SK-N-MC (cell line): ENCODE measurements around the gene DCLK3.

Source experiments
- DNase-seq: peaks from one replicate; pipeline ENCODE4 v3.0.0-alpha.2; 2011; ENCODE audit warnings: low read depth, low spot score
- H3K27ac ChIP-seq: fragments of 200-600 bp; sonication (generic); 2 replicates; pipeline ENCODE4 v1.5.1; 2016; ENCODE audit warnings: mixed run types
- H3K36me3 ChIP-seq: fragments of 200-600 bp; sonication (generic); 2 replicates; pipeline ENCODE4 v1.6.1; 2017; ENCODE audit warnings: antibody characterized with exemption, low read length, mixed read lengths; ENCODE audit not compliant: insufficient read depth
- H3K4me3 ChIP-seq: fragments of 200-600 bp; sonication (generic); 2 replicates; pipeline ENCODE4 v1.5.1; 2016
- H3K9ac ChIP-seq: fragments of 200-600 bp; sonication (generic); 2 replicates; pipeline ENCODE4 v1.8.0; 2017; ENCODE audit warnings: mixed run types, mixed read lengths; ENCODE audit not compliant: insufficient read length
- H3K9me3 ChIP-seq: fragments of 200-600 bp; sonication (generic); 2 replicates; pipeline ENCODE4 v1.6.1; 2017; ENCODE audit warnings: low read depth, mild to moderate bottlenecking, antibody characterized with exemption, low read length, moderate library complexity, mixed read lengths
- EZH2 ChIP-seq: fragments of 200-600 bp; sonication (generic); IDR thresholded peaks from one replicate; pipeline ENCODE4 v1.6.1; 2017; ENCODE audit warnings: antibody characterized with exemption
- FOXP2 ChIP-seq: optimal IDR thresholded peaks from 2 replicates; pipeline ENCODE3; 2011; ENCODE audit warnings: mild to moderate bottlenecking, moderate library complexity; ENCODE audit not compliant: insufficient read depth; ENCODE audit errors: extremely low read length, control extremely low read depth
- POLR2AphosphoS5 ChIP-seq: IDR thresholded peaks from 2 replicates; pipeline ENCODE4 v1.6.1; 2012; ENCODE audit warnings: mild to moderate bottlenecking, low read depth, low read length, borderline replicate concordance

The DCLK3 gene

GRCh38 chr3:36751326-36751725 is 13.0 kb downstream of the DCLK3 start:
- Histone ChIP-seq H3K4me3 (no peak overlapping the region), H3K9ac (no peak overlapping the region), H3K27ac (no peak overlapping the region), H3K9me3 (no peaks in the 10 kb centered on the region), H3K36me3 (no peaks in the 10 kb centered on the region)
- no peak for DNase-seq
- TF ChIP-seq EZH2 (no peak), FOXP2 (no peak), POLR2AphosphoS5 (no peak)

GRCh38 chr3:36750737-36751136 is 13.6 kb downstream of the DCLK3 start:
- TF ChIP-seq EZH2 (no peak), POLR2AphosphoS5 (no peak), FOXP2 (no peak)
- Histone ChIP-seq H3K9ac (no peak overlapping the region), H3K9me3 (no peaks in the 10 kb centered on the region), H3K27ac (no peak overlapping the region), H3K36me3 (no peaks in the 10 kb centered on the region), H3K4me3 (no peak overlapping the region)
- DNase-seq, result no peak

DNA sequence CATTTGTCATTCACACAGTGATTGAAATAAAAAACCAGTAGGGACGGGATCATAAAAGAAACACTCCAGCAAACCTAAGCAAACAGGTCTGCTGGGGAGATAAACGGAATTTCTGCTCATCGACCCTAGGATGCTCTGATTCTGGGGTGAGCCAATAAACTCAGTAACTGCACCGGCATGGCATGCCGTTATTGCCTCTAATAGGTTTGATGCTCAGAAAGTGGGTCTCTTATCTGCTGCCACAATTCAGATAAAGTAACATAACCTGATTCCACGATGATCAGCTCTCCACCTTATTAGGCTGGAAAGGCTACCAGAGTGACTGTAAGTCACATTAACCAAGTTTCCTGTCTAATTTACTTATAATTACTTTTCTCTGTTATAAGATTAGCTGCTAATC is 19.6 kb downstream of the DCLK3 start:
- TF ChIP-seq FOXP2, result no peak
- TF ChIP-seq POLR2AphosphoS5, result no peak
- TF ChIP-seq EZH2, result no peak
- H3K4me3 ChIP-seq, result no peak overlapping the region
- DNase-seq, result no peak
- no peak overlapping the region for H3K9ac ChIP-seq
- no peaks in the 10 kb centered on the region for H3K9me3 ChIP-seq
- no peaks in the 10 kb centered on the region for H3K36me3 ChIP-seq
- H3K27ac ChIP-seq, result no peak overlapping the region

GRCh38 chr3:36743826-36744225 is 20.5 kb downstream of the DCLK3 start:
- TF ChIP-seq POLR2AphosphoS5 (no peak), EZH2 (no peak), FOXP2 (no peak)
- no peaks in the 10 kb centered on the region for H3K36me3 ChIP-seq

DNA sequence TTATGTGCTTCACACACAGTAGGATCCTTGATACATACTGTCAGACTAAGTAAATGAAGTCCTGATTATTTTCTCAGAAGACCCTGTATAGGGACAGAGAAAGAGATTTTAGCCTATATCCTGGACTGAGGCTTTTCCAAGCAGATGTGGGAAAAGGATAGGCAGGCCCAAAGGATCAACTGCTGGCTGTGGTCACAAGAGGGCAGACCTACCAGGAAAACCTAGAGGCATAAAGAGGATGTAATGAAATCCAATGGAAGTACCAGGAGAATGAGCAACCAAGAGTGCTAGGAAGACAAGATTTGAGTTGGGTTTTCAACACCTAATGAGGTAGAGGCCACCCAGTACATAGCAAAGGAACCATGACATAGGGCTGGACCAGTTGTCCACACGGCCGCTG is 23.1 kb downstream of the DCLK3 start:
- Histone ChIP-seq H3K27ac (no peak overlapping the region), H3K9me3 (no peaks in the 10 kb centered on the region), H3K36me3 (no peaks in the 10 kb centered on the region), H3K9ac (no peak overlapping the region), H3K4me3 (no peak overlapping the region)
- no peak for DNase-seq
- no peak for TF ChIP-seq POLR2AphosphoS5
- no peak for TF ChIP-seq FOXP2
- TF ChIP-seq EZH2, result no peak

More at GRCh38 chr3:36743826-36744225, 20.5 kb downstream of the DCLK3 start:
- Histone ChIP-seq H3K4me3 (no peak overlapping the region), H3K9me3 (no peaks in the 10 kb centered on the region), H3K9ac (no peak overlapping the region), H3K27ac (no peak overlapping the region)
- DNase-seq, result no peak

DNA sequence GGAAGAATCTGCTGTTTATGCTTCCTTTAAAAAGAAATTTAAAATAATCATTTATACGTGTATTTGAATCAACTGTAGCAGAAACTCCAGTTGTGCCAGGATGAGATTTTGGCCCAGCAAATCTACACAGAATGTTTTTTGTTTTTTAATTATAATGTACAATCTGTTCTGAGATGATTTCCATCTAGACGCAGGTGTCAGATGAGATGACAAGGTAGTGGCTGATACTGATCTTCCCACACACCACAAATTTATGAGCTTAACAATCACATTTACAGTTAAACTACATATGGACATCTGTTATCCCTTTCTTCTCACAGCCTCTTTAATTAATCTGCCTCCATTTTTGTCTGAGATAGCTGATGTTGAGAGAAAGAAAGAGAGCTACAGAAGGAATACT is 23.6 kb downstream of the DCLK3 start:
- no peak overlapping the region for H3K9ac ChIP-seq
- no peak for DNase-seq
- TF ChIP-seq POLR2AphosphoS5 (no peak), FOXP2 (no peak)
- no peaks in the 10 kb centered on the region for H3K9me3 ChIP-seq
- no peaks in the 10 kb centered on the region for H3K36me3 ChIP-seq
- no peak overlapping the region for H3K27ac ChIP-seq
- no peak overlapping the region for H3K4me3 ChIP-seq

DNA sequence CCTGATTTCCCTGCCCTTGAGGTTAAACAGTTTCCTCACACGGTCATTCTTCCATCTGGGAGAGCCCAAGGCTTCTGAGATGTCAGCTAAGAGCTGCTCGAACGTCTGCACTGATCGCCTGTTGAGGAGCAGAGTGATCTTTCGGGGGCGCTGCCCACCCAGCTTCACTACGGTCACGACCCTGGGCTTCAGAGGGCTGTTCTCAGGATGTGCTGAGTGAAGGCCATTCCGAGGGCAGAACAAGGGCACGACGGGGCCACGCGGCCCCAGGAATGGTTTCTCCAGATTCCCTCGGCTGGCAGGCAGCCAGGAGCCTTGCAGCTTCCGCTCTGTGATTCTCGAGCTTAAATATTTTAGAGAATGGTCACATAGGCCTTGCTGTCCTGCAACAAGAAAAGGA is 25.7 kb downstream of the DCLK3 start:
- no peak for TF ChIP-seq EZH2
- TF ChIP-seq FOXP2, result no peak
- TF ChIP-seq POLR2AphosphoS5, result no peak
- no peak overlapping the region for H3K9ac ChIP-seq
- DNase-seq, result no peak
- H3K4me3 ChIP-seq, result no peak overlapping the region
- no peak overlapping the region for H3K27ac ChIP-seq
- H3K9me3 ChIP-seq, result no peaks in the 10 kb centered on the region
- H3K36me3 ChIP-seq, result no peaks in the 10 kb centered on the region

GRCh38 chr3:36736301-36736700 is 28.1 kb downstream of the DCLK3 start:
- no peaks in the 10 kb centered on the region for H3K36me3 ChIP-seq
- TF ChIP-seq POLR2AphosphoS5 (no peak), FOXP2 (no peak), EZH2 (no peak)
- H3K9me3 ChIP-seq, result no peaks in the 10 kb centered on the region
- no peak overlapping the region for H3K9ac ChIP-seq
- no peak overlapping the region for H3K4me3 ChIP-seq
- no peak for DNase-seq
- no peak overlapping the region for H3K27ac ChIP-seq

DNA sequence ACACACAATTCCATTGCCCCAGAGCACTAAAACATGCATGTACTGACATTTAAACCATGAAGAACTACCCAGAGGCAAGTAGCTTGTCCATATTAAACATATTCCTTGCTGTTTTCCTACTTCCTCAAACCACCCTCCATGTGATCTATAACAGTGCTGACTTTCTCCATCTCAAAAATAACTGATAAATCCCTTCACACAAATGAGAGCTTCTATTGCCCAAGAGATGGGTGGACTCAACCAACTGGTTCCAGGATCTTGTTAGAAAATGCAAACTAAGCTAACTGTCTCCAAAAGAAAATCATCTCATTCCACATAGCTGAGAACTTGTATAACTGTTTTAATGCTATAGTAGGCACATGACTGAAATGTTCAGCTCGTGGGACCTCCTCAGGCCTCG is 29.6 kb downstream of the DCLK3 start:
- TF ChIP-seq EZH2 (no peak), FOXP2 (no peak), POLR2AphosphoS5 (no peak)

GRCh38 chr3:36733723-36734122 is 30.6 kb downstream of the DCLK3 start:
- Histone ChIP-seq H3K27ac (no peak overlapping the region), H3K9me3 (no peaks in the 10 kb centered on the region), H3K4me3 (no peak overlapping the region), H3K9ac (no peak overlapping the region), H3K36me3 (no peaks in the 10 kb centered on the region)
- DNase-seq, result no peak
- TF ChIP-seq EZH2 (no peak), FOXP2 (no peak), POLR2AphosphoS5 (no peak)

More for the DNA sequence above, 29.6 kb downstream of the DCLK3 start:
- no peak for DNase-seq
- H3K9ac ChIP-seq, result no peak overlapping the region
- H3K4me3 ChIP-seq, result no peak overlapping the region
- no peak overlapping the region for H3K27ac ChIP-seq
- H3K36me3 ChIP-seq, result no peaks in the 10 kb centered on the region
- H3K9me3 ChIP-seq, result no peaks in the 10 kb centered on the region
